GM23248 (cell line): ENCODE results near the gene KAZN. TPM values are rescaled to one million over a fixed set of nuclear protein-coding genes. Genes with fewer than 3 reads are reported as not detected.

Experiments
- DNase-seq: peaks from one replicate; pipeline ENCODE4 v3.0.0-alpha.2; 2015
- H2AFZ ChIP-seq: fragments of 200-600 bp; sonication (generic); 2 replicates; pipeline ENCODE4 v1.6.1; 2016; ENCODE audit warnings: antibody characterized with exemption
- H3F3A ChIP-seq: fragments of 200-600 bp; sonication (generic); 2 replicates; pipeline ENCODE4 v1.6.1; 2016; ENCODE audit warnings: mild to moderate bottlenecking, antibody characterized with exemption, mixed run types; ENCODE audit not compliant: insufficient read depth
- H3K27ac ChIP-seq: fragments of 200-600 bp; sonication (generic); 2 replicates; pipeline ENCODE4 v1.5.1; 2016; ENCODE audit warnings: mild to moderate bottlenecking
- H3K27me3 ChIP-seq: fragments of 200-600 bp; sonication (generic); replicated peaks from 2 replicates; pipeline ENCODE4 v1.6.1; 2016; ENCODE audit warnings: mild to moderate bottlenecking; ENCODE audit not compliant: insufficient read depth
- H3K36me3 ChIP-seq: fragments of 200-600 bp; sonication (generic); 2 replicates; pipeline ENCODE4 v1.6.1; 2016; ENCODE audit warnings: low read depth, mild to moderate bottlenecking
- H3K4me1 ChIP-seq: fragments of 200-600 bp; sonication (generic); 2 replicates; pipeline ENCODE4 v1.6.1; 2016; ENCODE audit warnings: mild to moderate bottlenecking; ENCODE audit not compliant: insufficient read depth
- H3K4me2 ChIP-seq: fragments of 200-600 bp; sonication (generic); one replicate; pipeline ENCODE4 v1.6.1; 2016; ENCODE audit warnings: mild to moderate bottlenecking; ENCODE audit not compliant: unreplicated experiment
- H3K4me3 ChIP-seq: fragments of 200-600 bp; sonication (generic); 2 replicates; pipeline ENCODE4 v1.5.1; 2016; ENCODE audit warnings: mild to moderate bottlenecking
- H3K79me2 ChIP-seq: fragments of 200-600 bp; sonication (generic); 2 replicates; pipeline ENCODE4 v1.6.1; 2016; ENCODE audit warnings: mild to moderate bottlenecking; ENCODE audit not compliant: insufficient read depth
- H3K9ac ChIP-seq: fragments of 200-600 bp; sonication (generic); 2 replicates; pipeline ENCODE4 v1.6.1; 2016; ENCODE audit warnings: mild to moderate bottlenecking
- H3K9me2 ChIP-seq: fragments of 200-600 bp; sonication (generic); 2 replicates; pipeline ENCODE4 v1.6.1; 2016; ENCODE audit warnings: mixed run types, mild to moderate bottlenecking, moderate library complexity; ENCODE audit not compliant: insufficient read depth
- H3K9me3 ChIP-seq: fragments of 200-600 bp; sonication (generic); one replicate; pipeline ENCODE4 v1.6.1; 2017; ENCODE audit warnings: low read depth
- H4K20me1 ChIP-seq: fragments of 200-600 bp; sonication (generic); 2 replicates; pipeline ENCODE4 v1.6.0; 2016; ENCODE audit not compliant: insufficient read depth
- EZH2 ChIP-seq: fragments of 200-600 bp; sonication (generic); IDR thresholded peaks from 2 replicates; pipeline ENCODE4 v1.6.1; 2018; ENCODE audit warnings: antibody characterized with exemption, mild to moderate bottlenecking; ENCODE audit not compliant: insufficient read depth, poor library complexity, severe bottlenecking
- EZH2phosphoT487 ChIP-seq: fragments of 200-600 bp; sonication (generic); IDR thresholded peaks from 2 replicates; pipeline ENCODE4 v1.6.1; 2018; ENCODE audit warnings: antibody characterized with exemption, moderate library complexity, mild to moderate bottlenecking, low read depth; ENCODE audit not compliant: insufficient read depth
- WGBS, 2 experiments: methylation state at CpG; one replicate each; pipeline ENCODE4 v1.1.6; 2015 to 2017; ENCODE audit warnings: low lambda C conversion rate in 2 of 2, low coverage in 1 of 2; ENCODE audit errors: missing lambda C conversion rate in 2 of 2; 5-methylcytosine and 5-hydroxymethylcytosine counted together
- in situ Hi-C: fragments of 300-500 bp; cut with MboI; formaldehyde crosslinking; loops from 2 replicates; pipeline ENCODE4 v1.15.0; 2020
- polyA plus RNA-seq: library from polyadenylated mRNA; unstranded; fragments of >200 nt; fragmentation: Nextera tagmentation; extraction: Ambion mirVana; gene quantifications from 2 replicates; pipeline ENCODE4 v1.2.1, GENCODE V29; 2016
- total RNA-seq: library from RNA; depleted of rRNA; stranded (reverse); fragments of >200 nt; shearing (Covaris generic); gene quantifications from 2 replicates; pipeline ENCODE4 v1.2.3, GENCODE V29; 2014

The KAZN gene
- total and polyA plus RNA-seq, 2 experiments from 2014 or later: 4.9 to 7.2 TPM

GRCh38 chr1:14652840-14653239 is 54.4 kb downstream of the KAZN start:
- no peaks in the 10 kb centered on the region for H3K9me3 ChIP-seq
- H3K27ac ChIP-seq: no peak overlapping the region
- H3K79me2 ChIP-seq: no peaks in the 10 kb centered on the region
- no peak overlapping the region for H3K4me2 ChIP-seq
- 60 to 70% methylated on average over 3 of the region's 3 CpGs for WGBS, 2 experiments
- H3K36me3 ChIP-seq: no peaks in the 10 kb centered on the region
- H4K20me1 ChIP-seq: no peaks in the 10 kb centered on the region
- no peak overlapping the region for H3K9ac ChIP-seq
- no peak for TF ChIP-seq EZH2
- no peak for TF ChIP-seq EZH2phosphoT487
- no peak overlapping the region for H2AFZ ChIP-seq
- no peak for DNase-seq
- H3F3A ChIP-seq: no peaks in the 10 kb centered on the region
- in situ Hi-C loops: no loop called here
- no peaks in the 10 kb centered on the region for H3K9me2 ChIP-seq
- H3K4me1 ChIP-seq: no peaks in the 10 kb centered on the region
- 0 out of 2 replicates have a peak, but pooled peaks cover 4% of the 10 kb centered on the region for H3K27me3 ChIP-seq
- no peak overlapping the region for H3K4me3 ChIP-seq

GRCh38 chr1:14653461-14653960 is 55.0 kb downstream of the KAZN start:
- no peaks in the 10 kb centered on the region for H3K36me3 ChIP-seq
- DNase-seq: no peak
- no peak overlapping the region for H3K9ac ChIP-seq
- no peaks in the 10 kb centered on the region for H3K9me2 ChIP-seq
- H3K27me3 ChIP-seq: 0 out of 2 replicates have a peak, but pooled peaks cover 4% of the 10 kb centered on the region
- H3K4me3 ChIP-seq: no peak overlapping the region
- H3K27ac ChIP-seq: no peak overlapping the region
- H3K4me1 ChIP-seq: no peaks in the 10 kb centered on the region
- 63 to 65% methylated on average over 8 of the region's 8 CpGs for WGBS, 2 experiments
- H3K9me3 ChIP-seq: no peaks in the 10 kb centered on the region
- in situ Hi-C loops: no loop called here
- H3F3A ChIP-seq: no peaks in the 10 kb centered on the region
- H3K79me2 ChIP-seq: no peaks in the 10 kb centered on the region
- no peak overlapping the region for H2AFZ ChIP-seq
- no peak overlapping the region for H3K4me2 ChIP-seq
- no peaks in the 10 kb centered on the region for H4K20me1 ChIP-seq
- TF ChIP-seq EZH2: no peak
- TF ChIP-seq EZH2phosphoT487: no peak

GRCh38 chr1:14654554-14654953 is 56.1 kb downstream of the KAZN start:
- Histone ChIP-seq H3K27ac (no peak overlapping the region), H3K79me2 (no peaks in the 10 kb centered on the region), H3K9me3 (no peaks in the 10 kb centered on the region), H3F3A (no peaks in the 10 kb centered on the region), H2AFZ (no peak overlapping the region), H3K36me3 (no peaks in the 10 kb centered on the region), H3K9ac (no peak overlapping the region), H3K4me1 (no peaks in the 10 kb centered on the region), H3K4me2 (no peak overlapping the region), H4K20me1 (no peaks in the 10 kb centered on the region), H3K27me3 (0 out of 2 replicates have a peak, but pooled peaks cover 4% of the 10 kb centered on the region), H3K4me3 (no peak overlapping the region), H3K9me2 (no peaks in the 10 kb centered on the region)
- DNase-seq: no peak
- in situ Hi-C loops: no loop called here
- 50 to 67% methylated on average over 1 of the region's 1 CpG for WGBS, 2 experiments
- TF ChIP-seq EZH2phosphoT487: no peak
- no peak for TF ChIP-seq EZH2

- no peak overlapping the region for H3K9ac ChIP-seq
- H3K27ac ChIP-seq: no peak overlapping the region
- 0 out of 2 replicates have a peak, but pooled peaks cover 4% of the 10 kb centered on the region for H3K27me3 ChIP-seq
- no peaks in the 10 kb centered on the region for H3F3A ChIP-seq
- WGBS, 2 experiments: 72 to 78% methylated on average over 7 of the region's 7 CpGs
- no peak for TF ChIP-seq EZH2phosphoT487
- no peak for TF ChIP-seq EZH2
- no peaks in the 10 kb centered on the region for H3K4me1 ChIP-seq
- H3K9me3 ChIP-seq: no peaks in the 10 kb centered on the region
- no peaks in the 10 kb centered on the region for H4K20me1 ChIP-seq
- no peaks in the 10 kb centered on the region for H3K36me3 ChIP-seq
- H3K4me3 ChIP-seq: no peak overlapping the region
- H2AFZ ChIP-seq: no peak overlapping the region
- no peaks in the 10 kb centered on the region for H3K79me2 ChIP-seq
- H3K9me2 ChIP-seq: no peaks in the 10 kb centered on the region
- H3K4me2 ChIP-seq: no peak overlapping the region
- no peak for DNase-seq
- in situ Hi-C loops: no loop called here
Observed at GRCh38 chr1:14655385-14655784, 56.9 kb downstream of the KAZN start.
